Endothelial cell (in vitro differentiated cells): ENCODE measurements around the gene TBC1D22B. TPM values are rescaled to one million over a fixed set of nuclear protein-coding genes. Genes with fewer than 3 reads are reported as not detected.

Experiments used
- DNase-seq: peaks from one replicate; pipeline ENCODE4 v3.0.0; 2021; ENCODE audit warnings: low spot score
- H3K27ac Mint-ChIP-seq: one replicate; pipeline ENCODE4 v1.8.0; 2021; ENCODE audit warnings: mixed read lengths, inconsistent platforms; ENCODE audit not compliant: unreplicated experiment
- H3K27me3 Mint-ChIP-seq: one replicate; pipeline ENCODE4 v1.8.0; 2021; ENCODE audit warnings: mild to moderate bottlenecking, moderate library complexity, mixed read lengths, inconsistent platforms; ENCODE audit not compliant: unreplicated experiment
- H3K36me3 Mint-ChIP-seq: one replicate; pipeline ENCODE4 v1.8.0; 2021; ENCODE audit warnings: mild to moderate bottlenecking, low read depth, mixed read lengths, inconsistent platforms; ENCODE audit not compliant: unreplicated experiment
- H3K4me1 Mint-ChIP-seq: one replicate; pipeline ENCODE4 v1.8.0; 2021; ENCODE audit warnings: mild to moderate bottlenecking, mixed read lengths, inconsistent platforms; ENCODE audit not compliant: unreplicated experiment
- H3K4me3 Mint-ChIP-seq: one replicate; pipeline ENCODE4 v1.8.0; 2021; ENCODE audit warnings: mild to moderate bottlenecking, mixed read lengths, inconsistent platforms; ENCODE audit not compliant: unreplicated experiment
- H3K9me3 Mint-ChIP-seq: one replicate; pipeline ENCODE4 v1.8.0; 2021; ENCODE audit warnings: mixed read lengths, inconsistent platforms; ENCODE audit not compliant: unreplicated experiment
- total RNA-seq: library from RNA; stranded (reverse); fragmentation: NEBNext Ultra II Directional; extraction: Animal tissue kit (Norgen Biotek cat#: 25700); gene quantifications from one replicate; pipeline ENCODE4 v1.2.1, GENCODE V29; 2021; ENCODE audit not compliant: unreplicated experiment
- TF ChIP-seq, protein P1 (sequence below): fragments of 200-600 bp; sonication (generic); IDR thresholded peaks from one replicate; pipeline ENCODE4 v1.5.0; 2021; ENCODE audit warnings: antibody characterized with exemption; ENCODE audit not compliant: unreplicated experiment

Gene TBC1D22B
- total RNA-seq, 1 donor from 2014 or later, result 11.8 TPM

DNA sequence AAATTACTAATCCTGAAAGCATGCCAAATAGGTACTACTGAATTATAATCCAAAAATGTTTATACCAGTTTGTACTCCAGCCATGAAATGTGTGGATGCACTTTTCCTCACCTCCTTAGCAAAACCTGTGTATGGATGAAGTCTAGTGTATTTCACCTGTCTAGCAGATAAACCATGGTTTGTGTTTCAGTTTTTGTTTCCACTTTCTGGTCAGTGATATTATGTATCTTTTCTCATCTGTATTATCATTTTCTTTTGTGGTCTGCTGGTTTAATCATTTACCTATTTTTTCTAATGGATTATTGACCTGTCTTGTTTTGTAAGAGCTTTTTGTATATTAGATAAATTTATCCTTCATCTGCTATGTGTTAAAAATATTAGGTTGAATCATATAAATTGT lies 41.4 kb downstream of the TBC1D22B start:
- peaks cover 26% of the 10 kb centered on the region for H3K36me3 Mint-ChIP-seq
- H3K27ac Mint-ChIP-seq, result no peak overlapping the region
- no peak overlapping the region for H3K4me3 Mint-ChIP-seq
- DNase-seq, result no peak
- H3K9me3 Mint-ChIP-seq, result no peaks in the 10 kb centered on the region
- TF ChIP-seq, protein P1, sequence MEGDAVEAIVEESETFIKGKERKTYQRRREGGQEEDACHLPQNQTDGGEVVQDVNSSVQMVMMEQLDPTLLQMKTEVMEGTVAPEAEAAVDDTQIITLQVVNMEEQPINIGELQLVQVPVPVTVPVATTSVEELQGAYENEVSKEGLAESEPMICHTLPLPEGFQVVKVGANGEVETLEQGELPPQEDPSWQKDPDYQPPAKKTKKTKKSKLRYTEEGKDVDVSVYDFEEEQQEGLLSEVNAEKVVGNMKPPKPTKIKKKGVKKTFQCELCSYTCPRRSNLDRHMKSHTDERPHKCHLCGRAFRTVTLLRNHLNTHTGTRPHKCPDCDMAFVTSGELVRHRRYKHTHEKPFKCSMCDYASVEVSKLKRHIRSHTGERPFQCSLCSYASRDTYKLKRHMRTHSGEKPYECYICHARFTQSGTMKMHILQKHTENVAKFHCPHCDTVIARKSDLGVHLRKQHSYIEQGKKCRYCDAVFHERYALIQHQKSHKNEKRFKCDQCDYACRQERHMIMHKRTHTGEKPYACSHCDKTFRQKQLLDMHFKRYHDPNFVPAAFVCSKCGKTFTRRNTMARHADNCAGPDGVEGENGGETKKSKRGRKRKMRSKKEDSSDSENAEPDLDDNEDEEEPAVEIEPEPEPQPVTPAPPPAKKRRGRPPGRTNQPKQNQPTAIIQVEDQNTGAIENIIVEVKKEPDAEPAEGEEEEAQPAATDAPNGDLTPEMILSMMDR, result no peak
- no peaks in the 10 kb centered on the region for H3K4me1 Mint-ChIP-seq
- no peaks in the 10 kb centered on the region for H3K27me3 Mint-ChIP-seq

DNA sequence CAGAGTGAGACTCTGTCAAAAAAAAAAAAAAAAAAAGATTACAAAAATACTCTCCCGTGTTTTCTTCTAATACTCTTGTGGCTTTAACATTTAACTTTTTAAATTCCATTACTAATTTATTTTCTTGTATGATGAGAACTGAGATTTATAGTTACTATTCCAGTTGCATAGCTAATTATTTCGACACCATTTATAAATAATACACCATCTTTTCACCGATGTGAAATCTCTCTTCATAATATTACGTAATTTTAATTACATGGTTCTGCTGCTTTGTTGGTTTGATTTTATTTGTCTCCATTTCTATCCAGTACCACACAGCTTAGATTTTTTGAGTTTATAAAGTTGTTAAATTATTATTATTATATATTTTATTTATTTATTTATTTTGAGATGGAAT lies 42.4 kb downstream of the TBC1D22B start:
- TF ChIP-seq, protein P1, result no peak
- no peak for DNase-seq
- Mint-ChIP-seq H3K36me3 (peaks cover 23% of the 10 kb centered on the region), H3K4me1 (no peaks in the 10 kb centered on the region), H3K27ac (no peak overlapping the region), H3K27me3 (no peaks in the 10 kb centered on the region), H3K9me3 (no peaks in the 10 kb centered on the region), H3K4me3 (no peak overlapping the region)

DNA sequence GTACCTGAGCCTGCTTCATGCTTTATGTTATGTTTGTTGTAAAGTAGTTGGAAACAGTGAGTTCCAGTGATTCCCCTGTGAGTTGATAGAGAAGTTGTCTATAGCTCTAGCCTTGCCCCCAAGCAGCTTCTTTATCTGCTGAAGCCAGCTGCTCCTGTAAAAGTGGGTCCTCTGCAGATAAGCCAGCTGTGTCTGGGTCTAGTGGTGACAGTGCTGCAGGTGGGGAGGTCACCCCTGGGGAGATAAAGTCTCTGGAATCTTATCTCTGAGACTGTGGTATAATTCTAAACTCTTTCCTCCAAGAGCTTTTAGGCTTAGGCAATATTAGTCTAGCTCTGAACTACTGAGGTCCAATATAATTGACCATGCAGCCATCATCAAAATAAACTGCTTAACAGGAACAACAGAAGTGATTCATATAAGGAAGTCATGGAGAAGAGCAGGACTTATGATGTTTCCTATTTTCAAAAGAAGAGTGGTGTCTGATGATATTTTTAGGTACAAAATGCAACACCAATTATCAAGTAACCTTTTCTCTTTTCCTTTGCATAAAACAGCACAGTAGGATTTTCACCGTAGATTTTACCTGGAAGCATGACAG lies 44.6 kb downstream of the TBC1D22B start:
- H3K9me3 Mint-ChIP-seq, result no peaks in the 10 kb centered on the region
- no peak overlapping the region for H3K4me3 Mint-ChIP-seq
- H3K27ac Mint-ChIP-seq, result no peak overlapping the region
- H3K27me3 Mint-ChIP-seq, result no peaks in the 10 kb centered on the region
- DNase-seq, result no peak
- TF ChIP-seq, protein P1, result no peak
- peaks cover 16% of the 10 kb centered on the region for H3K36me3 Mint-ChIP-seq
- no peaks in the 10 kb centered on the region for H3K4me1 Mint-ChIP-seq

DNA sequence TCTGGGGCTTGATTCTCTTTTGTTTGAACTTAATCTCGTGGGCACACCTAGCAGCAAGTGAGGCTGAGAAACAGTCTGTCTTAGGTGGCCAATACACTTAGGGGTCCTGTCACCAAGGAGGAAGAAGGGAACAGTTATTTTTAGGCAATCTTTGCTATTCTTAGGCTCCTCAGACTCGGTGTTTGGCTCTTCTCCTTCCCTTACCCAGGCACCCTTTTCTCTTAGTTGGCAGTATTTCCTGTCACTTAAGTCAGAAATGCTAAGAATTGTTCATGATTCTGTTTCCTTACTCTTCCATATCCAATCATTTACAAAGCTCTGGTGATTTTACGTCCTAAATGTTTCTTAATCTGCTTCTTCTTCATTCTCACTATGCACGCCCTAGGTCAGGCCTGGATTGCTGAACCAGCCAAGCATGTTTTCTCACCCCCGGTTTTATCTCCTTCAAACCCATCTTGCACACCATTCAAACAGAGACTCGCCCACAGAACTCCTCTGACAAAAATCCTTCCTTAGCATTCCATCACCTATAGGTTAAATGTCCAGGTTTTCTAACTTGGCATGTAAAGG lies 45.6 kb downstream of the TBC1D22B start:
- Mint-ChIP-seq H3K4me3 (no peak overlapping the region), H3K36me3 (peaks cover 13% of the 10 kb centered on the region), H3K27ac (no peak overlapping the region), H3K9me3 (no peaks in the 10 kb centered on the region), H3K4me1 (no peaks in the 10 kb centered on the region), H3K27me3 (no peaks in the 10 kb centered on the region)
- DNase-seq, result no peak
- TF ChIP-seq, protein P1, result no peak

DNA sequence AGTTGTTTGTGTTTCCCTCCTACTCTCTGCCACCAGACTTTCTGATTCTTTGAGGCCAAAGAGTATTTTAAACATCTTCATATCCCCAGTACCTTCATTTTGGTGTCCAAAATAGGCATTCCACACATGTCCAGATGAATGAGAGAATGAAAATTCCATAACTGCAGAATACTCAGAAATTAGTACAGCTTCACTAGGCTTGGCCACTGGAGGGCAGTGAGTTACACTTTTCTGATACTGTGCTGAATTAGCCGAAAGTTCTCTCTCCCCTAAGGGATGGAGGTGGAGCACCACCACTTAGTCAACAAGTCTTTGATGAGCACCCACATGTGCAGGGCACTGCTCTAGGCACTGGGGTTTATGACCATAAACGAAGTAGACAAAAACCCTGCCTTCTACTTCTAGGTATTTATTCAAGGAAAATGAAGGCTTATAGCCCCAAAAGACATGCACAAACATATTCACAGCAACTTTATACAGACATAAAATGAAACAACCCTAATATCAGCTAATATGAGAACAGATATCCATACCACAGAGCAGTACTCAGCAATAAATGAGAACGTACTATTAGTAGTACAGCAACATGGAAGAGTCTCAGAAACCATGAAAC lies 46.4 kb downstream of the TBC1D22B start:
- peaks cover 13% of the 10 kb centered on the region for H3K36me3 Mint-ChIP-seq

More for the DNA sequence above, 46.4 kb downstream of the TBC1D22B start:
- Mint-ChIP-seq H3K4me1 (no peaks in the 10 kb centered on the region), H3K27ac (no peak overlapping the region), H3K4me3 (no peak overlapping the region), H3K9me3 (no peaks in the 10 kb centered on the region), H3K27me3 (no peaks in the 10 kb centered on the region)
- DNase-seq, result peak; percentile 8
- TF ChIP-seq, protein P1, result peak; percentile 34
